Right ventricle myocardium superior (tissue), 1 donor: ENCODE data around the gene ENOX1. TPM values are rescaled to one million over a fixed set of nuclear protein-coding genes. Genes with fewer than 3 reads are reported as not detected.

ENCODE experiments used
- ATAC-seq: fragments of 200-7000 bp; cut with Tn5 transposase; one replicate; pipeline ENCODE4 v1.9.1; 2020; ENCODE audit warnings: mild to moderate bottlenecking; ENCODE audit not compliant: poor library complexity
- DNase-seq: peaks from one replicate; pipeline ENCODE4 v3.0.0-alpha.2; 2020
- intact Hi-C: fragments of 100-400 bp; cut with DNase I; formaldehyde crosslinking; loops from one replicate; pipeline ENCODE4 v1.11.2; 2022
- total RNA-seq: library from RNA; stranded (reverse); fragmentation: NEBNext Ultra II Directional; extraction: Animal tissue kit (Norgen Biotek cat#: 25700); gene quantifications from one replicate; pipeline ENCODE4 v1.2.1, GENCODE V29; 2021
- donor health status: DM: no; HTN: yes; CAD: no; lungs with severe emphysema.

ENOX1 gene
- total RNA-seq, 1 donor from 2014 or later, result 7.5 TPM

- DNase-seq, result no peak
- ATAC-seq, result no peak
- intact Hi-C loops, result no loop called here
Observed at GRCh38 chr13:43389983-43390382, 396.8 kb downstream of the ENOX1 start.

GRCh38 chr13:43389573-43389972, 397.2 kb downstream of the ENOX1 start:
- intact Hi-C loops, result no loop called here
- ATAC-seq, result no peak

GRCh38 chr13:43388282-43389034, 398.3 kb downstream of the ENOX1 start:
- DNase-seq, result no peak
- ATAC-seq, result no peak
- intact Hi-C loops, result no loop called here

More at GRCh38 chr13:43389573-43389972, 397.2 kb downstream of the ENOX1 start:
- DNase-seq, result no peak

- no peak for DNase-seq
- intact Hi-C loops, result no loop called here
- ATAC-seq, result peak; percentile 46
Observed at GRCh38 chr13:43387880-43388279, 398.9 kb downstream of the ENOX1 start.

- intact Hi-C loops, result no loop called here
- DNase-seq, result no peak
- ATAC-seq, result no peak
Observed at GRCh38 chr13:43383498-43384165, 403.1 kb downstream of the ENOX1 start.

- ATAC-seq (no peak), DNase-seq (no peak)
- intact Hi-C loops, result no loop called here
Observed at GRCh38 chr13:43379738-43380137, 407.0 kb downstream of the ENOX1 start.

GRCh38 chr13:43377973-43378372, 408.8 kb downstream of the ENOX1 start:
- DNase-seq, result no peak
- intact Hi-C loops, result no loop called here
- ATAC-seq, result no peak

- intact Hi-C loops, result no loop called here
- ATAC-seq (peak; percentile 43), DNase-seq (peak; percentile 65)
Observed at GRCh38 chr13:43377149-43377548, 409.6 kb downstream of the ENOX1 start.

GRCh38 chr13:43376596-43376995, 410.2 kb downstream of the ENOX1 start:
- DNase-seq, result no peak
- no peak for ATAC-seq

GRCh38 chr13:43375797-43376465, 410.8 kb downstream of the ENOX1 start:
- ATAC-seq (no peak), DNase-seq (no peak)
- intact Hi-C loops, result no loop called here

More at GRCh38 chr13:43376596-43376995, 410.2 kb downstream of the ENOX1 start:
- intact Hi-C loops, result no loop called here

GRCh38 chr13:43374621-43375020, 412.2 kb downstream of the ENOX1 start:
- intact Hi-C loops, result no loop called here
- peak; percentile 27 for ATAC-seq
- DNase-seq, result no peak

GRCh38 chr13:43373400-43373799, 413.4 kb downstream of the ENOX1 start:
- ATAC-seq, result no peak

GRCh38 chr13:43370842-43371241, 415.9 kb downstream of the ENOX1 start:
- ATAC-seq (no peak), DNase-seq (no peak)
- intact Hi-C loops, result no loop called here

More at GRCh38 chr13:43373400-43373799, 413.4 kb downstream of the ENOX1 start:
- no peak for DNase-seq
- intact Hi-C loops, result no loop called here

- DNase-seq (no peak), ATAC-seq (no peak)
- intact Hi-C loops, result no loop called here
Observed at GRCh38 chr13:43369319-43369718, 417.5 kb downstream of the ENOX1 start.

GRCh38 chr13:43368003-43368402, 418.8 kb downstream of the ENOX1 start:
- DNase-seq (no peak), ATAC-seq (no peak)
- intact Hi-C loops, result no loop called here

GRCh38 chr13:43365039-43365344, 421.8 kb downstream of the ENOX1 start:
- DNase-seq (no peak), ATAC-seq (no peak)
- intact Hi-C loops, result no loop called here

GRCh38 chr13:43364210-43365038, 422.3 kb downstream of the ENOX1 start:
- ATAC-seq (peak; percentile 58), DNase-seq (no peak)
- intact Hi-C loops, result no loop called here

GRCh38 chr13:43363156-43363953, 423.4 kb downstream of the ENOX1 start:
- DNase-seq (no peak), ATAC-seq (no peak)
- intact Hi-C loops, result no loop called here
